HEK293 (cell line): ENCODE measurements around the gene SPDYC.

Source experiments
- KLF16 ChIP-seq: fragments of 450-650 bp; formaldehyde crosslinking; IDR thresholded peaks from 2 replicates; pipeline ENCODE4 v1.5.1; 2017; ENCODE audit warnings: missing biosample characterization, missing genetic modification characterization
- ZNF112 ChIP-seq: fragments of 450-650 bp; formaldehyde crosslinking; IDR thresholded peaks from 2 replicates; pipeline ENCODE4 v1.5.0; 2017; ENCODE audit warnings: missing biosample characterization, missing genetic modification characterization
- ZNF146 ChIP-seq: fragments of 450-650 bp; formaldehyde crosslinking; IDR thresholded peaks from 2 replicates; pipeline ENCODE4 v1.5.1; 2016; ENCODE audit warnings: missing biosample characterization, missing genetic modification characterization

GRCh38 chr11:65206441-65206841 is 36.4 kb downstream of the SPDYC start:
- no peak for TF ChIP-seq KLF16 (tag by site-specific recombination)
- no peak for TF ChIP-seq ZNF146
- no peak for TF ChIP-seq ZNF112 (tag by site-specific recombination)
